HEK293 (cell line): ENCODE measurements around the gene ATP1B2.

Experiments used
- CTCF ChIA-PET: fragments of 350-600 bp; formaldehyde crosslinking; extraction: SDS; loops from one replicate; lab custom pipeline; 2021; ENCODE audit warnings: antibody characterized with exemption; lab: Yijun Ruan, JAX
- POLR2A ChIA-PET: fragments of 300-600 bp; formaldehyde crosslinking; extraction: SDS; loops from one replicate; lab custom pipeline; 2020; ENCODE audit warnings: antibody characterized with exemption, inconsistent platforms; lab: Yijun Ruan, JAX
- H3K27ac ChIP-seq: fragments of 200-500 bp; sonication (Bioruptor generic); 2 replicates; pipeline ENCODE4 v1.5.1; 2014; ENCODE audit warnings: low read depth, low read length, control low read depth, inconsistent platforms; ENCODE audit errors: extremely low read depth
- H3K36me3 ChIP-seq, 2 experiments: fragments of 200-500 bp in 1 of 2; sonication (Bioruptor generic) in 1 of 2; 1 replicate in 1 of 2; 2 replicates in 1 of 2; pipeline ENCODE4 v1.5.1; 2014 to 2017; ENCODE audit warnings: inconsistent platforms in 2 of 2, low read length in 2 of 2; ENCODE audit not compliant: control insufficient read depth in 2 of 2, insufficient read depth in 1 of 2
- H3K4me1 ChIP-seq: fragments of 200-500 bp; sonication (Bioruptor generic); 2 replicates; pipeline ENCODE4 v1.5.1; 2014; ENCODE audit warnings: mild to moderate bottlenecking, low read length, inconsistent platforms; ENCODE audit not compliant: control insufficient read depth, insufficient read depth
- H3K4me3 ChIP-seq: 2 replicates; pipeline ENCODE4 v1.5.1; 2011; ENCODE audit warnings: low read depth, mild to moderate bottlenecking, control low read depth, low read length, moderate library complexity
- H3K9me3 ChIP-seq: fragments of 200-500 bp; sonication (Bioruptor generic); 2 replicates; pipeline ENCODE4 v1.5.1; 2014; ENCODE audit warnings: low read depth, low read length, inconsistent platforms; ENCODE audit not compliant: control insufficient read depth, insufficient read depth
- BCL11A ChIP-seq: fragments of 450-650 bp; formaldehyde crosslinking; IDR thresholded peaks from 2 replicates; pipeline ENCODE4 v1.5.1; 2016; ENCODE audit warnings: low read depth, missing biosample characterization, missing genetic modification characterization
- HOXD13 ChIP-seq: sonication (generic); formaldehyde crosslinking; IDR thresholded peaks from 2 replicates; pipeline ENCODE4 v1.8.0; 2022; ENCODE audit warnings: missing genetic modification reagents, borderline replicate concordance
- KLF10 ChIP-seq: fragments of 450-650 bp; IDR thresholded peaks from 2 replicates; pipeline ENCODE4 v1.5.1; 2018; ENCODE audit warnings: missing biosample characterization, mild to moderate bottlenecking, missing genetic modification characterization
- KLF17 ChIP-seq: fragments of 450-650 bp; formaldehyde crosslinking; IDR thresholded peaks from 2 replicates; pipeline ENCODE4 v1.5.1; 2016; ENCODE audit warnings: missing biosample characterization, missing genetic modification characterization
- OSR2 ChIP-seq: fragments of 450-650 bp; formaldehyde crosslinking; IDR thresholded peaks from 2 replicates; pipeline ENCODE4 v1.5.1; 2016; ENCODE audit warnings: missing biosample characterization, missing genetic modification characterization
- PRDM1 ChIP-seq: fragments of 450-650 bp; formaldehyde crosslinking; IDR thresholded peaks from 2 replicates; pipeline ENCODE4; 2016; ENCODE audit warnings: missing biosample characterization, missing genetic modification characterization
- SP3 ChIP-seq: fragments of 450-650 bp; formaldehyde crosslinking; IDR thresholded peaks from 2 replicates; pipeline ENCODE4 v1.5.1; 2016; ENCODE audit warnings: missing biosample characterization, missing genetic modification characterization
- ZBTB17 ChIP-seq: fragments of 450-650 bp; formaldehyde crosslinking; IDR thresholded peaks from 2 replicates; pipeline ENCODE4 v1.5.1; 2016; ENCODE audit warnings: missing biosample characterization, missing genetic modification characterization
- ZFP69B ChIP-seq: fragments of 450-650 bp; formaldehyde crosslinking; IDR thresholded peaks from 2 replicates; pipeline ENCODE4 v1.5.1; 2016; ENCODE audit warnings: missing biosample characterization, missing genetic modification characterization
- ZNF184 ChIP-seq: fragments of 450-650 bp; IDR thresholded peaks from 2 replicates; pipeline ENCODE4 v1.5.1; 2018; ENCODE audit warnings: missing biosample characterization, mild to moderate bottlenecking, missing genetic modification characterization
- ZNF223 ChIP-seq: fragments of 450-650 bp; formaldehyde crosslinking; IDR thresholded peaks from 2 replicates; pipeline ENCODE4 v1.5.1; 2016; ENCODE audit warnings: missing biosample characterization, missing genetic modification characterization
- ZNF561 ChIP-seq: fragments of 450-650 bp; IDR thresholded peaks from 2 replicates; pipeline ENCODE4 v1.5.1; 2018; ENCODE audit warnings: missing biosample characterization, missing genetic modification characterization, borderline replicate concordance
- ZNF654 ChIP-seq: fragments of 450-650 bp; formaldehyde crosslinking; IDR thresholded peaks from 2 replicates; pipeline ENCODE4 v1.5.1; 2016; ENCODE audit warnings: low read depth, missing biosample characterization, missing genetic modification characterization
- ZNF664 ChIP-seq: fragments of 450-650 bp; formaldehyde crosslinking; IDR thresholded peaks from 2 replicates; pipeline ENCODE4 v1.5.1; 2016; ENCODE audit warnings: missing biosample characterization, missing genetic modification characterization
- ZNF76 ChIP-seq: fragments of 450-650 bp; formaldehyde crosslinking; IDR thresholded peaks from 2 replicates; pipeline ENCODE4; 2016; ENCODE audit warnings: low read depth, missing biosample characterization, missing genetic modification characterization, borderline replicate concordance
- ZSCAN23 ChIP-seq: fragments of 450-650 bp; formaldehyde crosslinking; IDR thresholded peaks from 2 replicates; pipeline ENCODE4 v1.5.1; 2016; ENCODE audit warnings: missing biosample characterization, missing genetic modification characterization
- TF ChIP-seq, protein P1 (sequence below): fragments of 450-650 bp; formaldehyde crosslinking; IDR thresholded peaks from 2 replicates; pipeline ENCODE4 v1.5.1; 2016; ENCODE audit warnings: missing biosample characterization, missing genetic modification characterization
- TF ChIP-seq, protein P2 (sequence below): fragments of 450-650 bp; formaldehyde crosslinking; IDR thresholded peaks from 2 replicates; pipeline ENCODE4 v1.5.1; 2017; ENCODE audit warnings: missing biosample characterization, missing genetic modification characterization
- TF ChIP-seq, protein P3 (sequence below): fragments of 450-650 bp; formaldehyde crosslinking; IDR thresholded peaks from 2 replicates; pipeline ENCODE4 v1.5.1; 2016; ENCODE audit warnings: missing biosample characterization, missing genetic modification characterization
- TF ChIP-seq, protein P4 (sequence below): fragments of 450-650 bp; formaldehyde crosslinking; IDR thresholded peaks from 2 replicates; pipeline ENCODE4 v1.5.1; 2016; ENCODE audit warnings: missing biosample characterization, missing genetic modification characterization
- TF ChIP-seq, protein P5 (sequence below): fragments of 450-650 bp; formaldehyde crosslinking; IDR thresholded peaks from 2 replicates; pipeline ENCODE4 v1.5.1; 2016; ENCODE audit warnings: missing biosample characterization, missing genetic modification characterization
- TF ChIP-seq, protein P6 (sequence below): fragments of 450-650 bp; formaldehyde crosslinking; IDR thresholded peaks from 2 replicates; pipeline ENCODE4 v1.5.1; 2016; ENCODE audit warnings: missing biosample characterization, missing genetic modification characterization

ATP1B2 gene

GRCh38 chr17:7687072-7687907 is 36.6 kb downstream of the ATP1B2 start, which contains the start of gene TP53 (continued):
- TF ChIP-seq, protein P1, sequence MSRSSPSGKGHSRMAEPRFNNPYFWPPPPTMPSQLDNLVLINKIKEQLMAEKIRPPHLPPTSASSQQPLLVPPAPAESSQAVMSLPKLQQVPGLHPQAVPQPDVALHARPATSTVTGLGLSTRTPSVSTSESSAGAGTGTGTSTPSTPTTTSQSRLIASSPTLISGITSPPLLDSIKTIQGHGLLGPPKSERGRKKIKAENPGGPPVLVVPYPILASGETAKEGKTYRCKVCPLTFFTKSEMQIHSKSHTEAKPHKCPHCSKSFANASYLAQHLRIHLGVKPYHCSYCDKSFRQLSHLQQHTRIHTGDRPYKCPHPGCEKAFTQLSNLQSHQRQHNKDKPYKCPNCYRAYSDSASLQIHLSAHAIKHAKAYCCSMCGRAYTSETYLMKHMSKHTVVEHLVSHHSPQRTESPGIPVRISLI (tag by site-specific recombination), result no peak
- TF ChIP-seq, protein P2, sequence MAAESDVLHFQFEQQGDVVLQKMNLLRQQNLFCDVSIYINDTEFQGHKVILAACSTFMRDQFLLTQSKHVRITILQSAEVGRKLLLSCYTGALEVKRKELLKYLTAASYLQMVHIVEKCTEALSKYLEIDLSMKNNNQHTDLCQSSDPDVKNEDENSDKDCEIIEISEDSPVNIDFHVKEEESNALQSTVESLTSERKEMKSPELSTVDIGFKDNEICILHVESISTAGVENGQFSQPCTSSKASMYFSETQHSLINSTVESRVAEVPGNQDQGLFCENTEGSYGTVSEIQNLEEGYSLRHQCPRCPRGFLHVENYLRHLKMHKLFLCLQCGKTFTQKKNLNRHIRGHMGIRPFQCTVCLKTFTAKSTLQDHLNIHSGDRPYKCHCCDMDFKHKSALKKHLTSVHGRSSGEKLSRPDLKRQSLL (tag by site-specific recombination), result peak; percentile 90
- TF ChIP-seq, protein P3, sequence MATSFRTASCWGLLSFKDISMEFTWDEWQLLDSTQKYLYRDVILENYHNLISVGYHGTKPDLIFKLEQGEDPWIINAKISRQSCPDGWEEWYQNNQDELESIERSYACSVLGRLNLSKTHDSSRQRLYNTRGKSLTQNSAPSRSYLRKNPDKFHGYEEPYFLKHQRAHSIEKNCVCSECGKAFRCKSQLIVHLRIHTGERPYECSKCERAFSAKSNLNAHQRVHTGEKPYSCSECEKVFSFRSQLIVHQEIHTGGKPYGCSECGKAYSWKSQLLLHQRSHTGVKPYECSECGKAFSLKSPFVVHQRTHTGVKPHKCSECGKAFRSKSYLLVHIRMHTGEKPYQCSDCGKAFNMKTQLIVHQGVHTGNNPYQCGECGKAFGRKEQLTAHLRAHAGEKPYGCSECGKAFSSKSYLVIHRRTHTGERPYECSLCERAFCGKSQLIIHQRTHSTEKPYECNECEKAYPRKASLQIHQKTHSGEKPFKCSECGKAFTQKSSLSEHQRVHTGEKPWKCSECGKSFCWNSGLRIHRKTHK (tag by site-specific recombination), result no peak
- no peak for TF ChIP-seq ZNF223
- peak; percentile 10; the same call in 1 of the 2 replicates for TF ChIP-seq ZNF184 (tag by site-specific recombination)
- TF ChIP-seq OSR2 (tag by site-specific recombination), result peak; percentile 74
- peak; percentile 98 for TF ChIP-seq ZNF76 (tag by site-specific recombination)
- peak; percentile 90 for TF ChIP-seq ZBTB17 (tag by site-specific recombination)
- peak; percentile 80 for TF ChIP-seq SP3 (tag by site-specific recombination)
- TF ChIP-seq KLF10 (tag by site-specific recombination), result 0 out of 2 replicates have a peak, but pooled peaks have one; percentile 19
- TF ChIP-seq, protein P4, sequence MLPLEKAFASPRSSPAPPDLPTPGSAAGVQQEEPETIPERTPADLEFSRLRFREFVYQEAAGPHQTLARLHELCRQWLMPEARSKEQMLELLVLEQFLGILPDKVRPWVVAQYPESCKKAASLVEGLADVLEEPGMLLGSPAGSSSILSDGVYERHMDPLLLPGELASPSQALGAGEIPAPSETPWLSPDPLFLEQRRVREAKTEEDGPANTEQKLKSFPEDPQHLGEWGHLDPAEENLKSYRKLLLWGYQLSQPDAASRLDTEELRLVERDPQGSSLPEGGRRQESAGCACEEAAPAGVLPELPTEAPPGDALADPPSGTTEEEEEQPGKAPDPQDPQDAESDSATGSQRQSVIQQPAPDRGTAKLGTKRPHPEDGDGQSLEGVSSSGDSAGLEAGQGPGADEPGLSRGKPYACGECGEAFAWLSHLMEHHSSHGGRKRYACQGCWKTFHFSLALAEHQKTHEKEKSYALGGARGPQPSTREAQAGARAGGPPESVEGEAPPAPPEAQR, result no peak

DNA sequence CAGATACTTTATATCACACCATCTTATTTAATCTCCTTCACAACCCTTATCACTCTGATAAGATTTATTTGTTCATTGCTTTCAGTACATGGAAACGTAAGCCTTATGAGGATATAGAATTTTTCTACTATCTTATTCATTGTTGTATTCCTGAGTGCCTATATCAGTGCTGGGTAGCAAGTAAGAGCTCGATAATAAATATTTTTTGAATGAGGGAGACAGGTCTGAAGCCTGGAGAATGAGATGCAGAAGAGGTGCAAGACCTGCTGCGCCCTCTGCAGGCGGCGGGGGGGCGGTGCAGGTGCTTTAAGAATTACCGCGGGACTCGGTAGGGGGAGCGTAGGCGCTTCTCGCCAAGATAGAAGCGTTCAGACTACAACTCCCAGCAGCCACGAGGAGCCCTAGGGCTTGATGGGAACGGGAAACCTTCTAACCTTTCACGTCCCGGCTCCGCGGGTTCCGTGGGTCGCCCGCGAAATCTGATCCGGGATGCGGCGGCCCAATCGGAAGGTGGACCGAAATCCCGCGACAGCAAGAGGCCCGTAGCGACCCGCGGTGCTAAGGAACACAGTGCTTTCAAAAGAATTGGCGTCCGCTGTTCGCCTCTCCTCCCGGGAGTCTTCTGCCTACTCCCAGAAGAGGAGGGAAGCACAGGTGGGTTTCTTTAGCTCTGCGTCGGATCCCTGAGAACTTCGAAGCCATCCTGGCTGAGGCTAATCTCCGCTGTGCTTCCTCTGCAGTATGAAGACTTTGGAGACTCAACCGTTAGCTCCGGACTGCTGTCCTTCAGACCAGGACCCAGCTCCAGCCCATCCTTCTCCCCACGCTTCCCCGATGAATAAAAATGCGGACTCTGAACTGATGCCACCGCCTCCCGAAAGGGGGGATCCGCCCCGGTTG is 37.4 kb downstream of the ATP1B2 start, which contains the start of gene WRAP53:
Gene WRAP53, plus strand, starts transcription at position 570 of the 900 bp plus-strand sequence. Its CDS starts 172 bp downstream, at position 742.
- CTCF ChIA-PET, result interaction anchor here (0.6 to 9.3 kb wide), 57 partner anchors 9 to 1905 kb away, joined by 3 to 207 read pairs (median 5); partner anchors contain the start of genes ATP1B2, CD68, DNAH2 and EFNB3
- peak within 1 kb of the TSS; percentile 96 for H3K27ac ChIP-seq
- TF ChIP-seq ZNF561 (tag by site-specific recombination) (peak; percentile 22; the same call in 1 of the 2 replicates), KLF17 (tag by site-specific recombination) (no peak), ZNF654 (tag by site-specific recombination) (peak; percentile 88), ZSCAN23 (tag by site-specific recombination) (no peak), ZFP69B (0 out of 2 replicates have a peak, but pooled peaks have one; percentile 17), PRDM1 (tag by site-specific recombination) (peak; percentile 2; the same call in 1 of the 2 replicates), BCL11A (0 out of 2 replicates have a peak, but pooled peaks have one; percentile 19), HOXD13 (no peak), ZNF664 (tag by site-specific recombination) (peak; percentile 32; the same call in 1 of the 2 replicates)
- TF ChIP-seq, protein P5, sequence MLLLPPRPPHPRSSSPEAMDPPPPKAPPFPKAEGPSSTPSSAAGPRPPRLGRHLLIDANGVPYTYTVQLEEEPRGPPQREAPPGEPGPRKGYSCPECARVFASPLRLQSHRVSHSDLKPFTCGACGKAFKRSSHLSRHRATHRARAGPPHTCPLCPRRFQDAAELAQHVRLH (tag by site-specific recombination), result peak; percentile 94
- TF ChIP-seq, protein P2 (tag by site-specific recombination), result peak; percentile 29; the same call in 1 of the 2 replicates
- TF ChIP-seq, protein P6, sequence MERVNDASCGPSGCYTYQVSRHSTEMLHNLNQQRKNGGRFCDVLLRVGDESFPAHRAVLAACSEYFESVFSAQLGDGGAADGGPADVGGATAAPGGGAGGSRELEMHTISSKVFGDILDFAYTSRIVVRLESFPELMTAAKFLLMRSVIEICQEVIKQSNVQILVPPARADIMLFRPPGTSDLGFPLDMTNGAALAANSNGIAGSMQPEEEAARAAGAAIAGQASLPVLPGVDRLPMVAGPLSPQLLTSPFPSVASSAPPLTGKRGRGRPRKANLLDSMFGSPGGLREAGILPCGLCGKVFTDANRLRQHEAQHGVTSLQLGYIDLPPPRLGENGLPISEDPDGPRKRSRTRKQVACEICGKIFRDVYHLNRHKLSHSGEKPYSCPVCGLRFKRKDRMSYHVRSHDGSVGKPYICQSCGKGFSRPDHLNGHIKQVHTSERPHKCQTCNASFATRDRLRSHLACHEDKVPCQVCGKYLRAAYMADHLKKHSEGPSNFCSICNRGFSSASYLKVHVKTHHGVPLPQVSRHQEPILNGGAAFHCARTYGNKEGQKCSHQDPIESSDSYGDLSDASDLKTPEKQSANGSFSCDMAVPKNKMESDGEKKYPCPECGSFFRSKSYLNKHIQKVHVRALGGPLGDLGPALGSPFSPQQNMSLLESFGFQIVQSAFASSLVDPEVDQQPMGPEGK (tag by site-specific recombination), result 0 out of 2 replicates have a peak, but pooled peaks have one; percentile 8

More for the DNA sequence above, 37.4 kb downstream of the ATP1B2 start, which contains the start of gene WRAP53:
- H3K4me1 ChIP-seq, result peaks cover 13% of the 10 kb centered on the region
- peaks cover 22 to 25% of the 10 kb centered on the region in 2 experiments; a peak in 2 of 3 replicates for H3K36me3 ChIP-seq
- no peaks in the 10 kb centered on the region for H3K9me3 ChIP-seq
- H3K4me3 ChIP-seq, result peak within 1 kb of the TSS; percentile 93
- POLR2A ChIA-PET, result interaction anchor here (0.6 to 6.2 kb wide), 57 partner anchors 11 to 642 kb away, joined by 3 to 215 read pairs (median 7); partner anchors contain the start of genes ATP1B2, CD68, CNTROB and DNAH2
